ENCODE measurements around the gene SLC50A1. TPM values are rescaled to one million over a fixed set of nuclear protein-coding genes. Genes with fewer than 3 reads are reported as not detected.

SLC50A1 gene
- total RNA-seq, 1 experiment from 2014 or later: 24.9 TPM

- H3K27ac Mint-ChIP-seq: no peak overlapping the region; a peak in 1 of 7 replicates
Observed at GRCh38 chr1:155125946-155126555, 9.6 kb upstream of the SLC50A1 start.

More at GRCh38 chr1:155125946-155126555, 9.6 kb upstream of the SLC50A1 start:
- Histone ChIP-seq H3K56ac (ENCODE audit: insufficient read length, low read depth, low read length) (no peak overlapping the region), H3K14ac (ENCODE audit: insufficient read depth, low read length) (no peak overlapping the region), H3K23me2 (ENCODE audit: insufficient read length, low read depth, low read length, poor library complexity, severe bottlenecking) (peaks cover 27% of the 10 kb centered on the region), H3K27ac (ENCODE audit: insufficient read length, low read depth, low read length) (no peak overlapping the region), H2BK12ac (ENCODE audit: insufficient read length, low read depth, low read length) (no peak overlapping the region), H3K9ac (ENCODE audit: extremely low read depth, insufficient read length, low read length) (no peak overlapping the region), H3K79me2 (ENCODE audit: insufficient read depth, low read length) (no peaks in the 10 kb centered on the region), H3K4me1 (ENCODE audit: insufficient read depth, low read length) (no peaks in the 10 kb centered on the region; the same call in 1 of the 2 replicates), H3K18ac (ENCODE audit: insufficient read length, low read depth, low read length) (no peak overlapping the region), H2BK20ac (ENCODE audit: low read depth, low read length, poor library complexity, severe bottlenecking) (no peak overlapping the region), H4K5ac (ENCODE audit: insufficient read length, low read depth, low read length) (no peak overlapping the region), H4K8ac (replicated peaks; ENCODE audit: insufficient read length, low read depth, low read length) (no peak overlapping the region), H4K91ac (ENCODE audit: insufficient read length, low read depth, low read length) (no peak overlapping the region), H2AK5ac (ENCODE audit: insufficient read length, low read length) (no peak overlapping the region), H3K79me1 (ENCODE audit: insufficient read depth, low read depth, low read length, poor library complexity, severe bottlenecking) (no peaks in the 10 kb centered on the region), H4K20me1 (ENCODE audit: control insufficient read depth, insufficient read depth, insufficient read length) (peaks cover 2% of the 10 kb centered on the region), H3K27me3 (ENCODE audit: insufficient read depth, low read length) (peaks cover 34% of the 10 kb centered on the region; the same call in 1 of the 2 replicates), H2BK120ac (ENCODE audit: low read depth, low read length, poor library complexity, severe bottlenecking) (no peak overlapping the region), H3K9me3 (ENCODE audit: control insufficient read depth, low read depth, low read length) (no peaks in the 10 kb centered on the region), H2BK15ac (ENCODE audit: low read depth, low read length) (no peak overlapping the region), H3T11ph (ENCODE audit: low read length) (no peak overlapping the region), H3K23ac (ENCODE audit: insufficient read length, low read depth, low read length) (no peak overlapping the region), H2BK5ac (ENCODE audit: insufficient read length, low read length) (no peak overlapping the region), H3K4ac (ENCODE audit: low read depth, low read length) (no peak overlapping the region), H3K4me2 (ENCODE audit: insufficient read depth, insufficient read length, low read length) (peak overlapping the region; percentile 92), H2AFZ (ENCODE audit: low read length) (no peak overlapping the region)
- peak; percentile 43 for DNase-seq
- no peak for TF ChIP-seq CTCF (conservative IDR thresholded peaks at IDR 0.05)
- H3K9me3 Mint-ChIP-seq: no peaks in the 10 kb centered on the region; a peak in 1 of 5 replicates
- H3K4me3 Mint-ChIP-seq: peak overlapping the region; percentile 62 to 94
- WGBS (ENCODE audit: extremely low coverage, insufficient read length, low lambda C conversion rate): no CpG with 5 or more reads among the region's 53 CpGs
- H3K27me3 Mint-ChIP-seq (ENCODE audit: low read depth): peaks cover 90% of the 10 kb centered on the region
- H3K36me3 Mint-ChIP-seq (ENCODE audit: insufficient read depth in 1 of 3, low read depth in 3 of 3): peaks cover 0 to 3% (median 0%) of the 10 kb centered on the region in 3 experiments; a peak in 2 of 7 replicates
- H3K4me1 Mint-ChIP-seq: peaks cover 48 to 65% of the 10 kb centered on the region in 2 experiments
